Stimulated activated CD4-positive, alpha-beta T cell treated with anti-CD3 and anti-CD28 coated beads, Interleukin-4, amount 100 ng/mL, for 24 hours (primary cell): Measurements from ENCODE around the gene SNORC.
A peak's percentile ranks its signal among the peaks of the same experiment; 100 is the strongest.
"Not testable (repeated sequence)": the region's sequence is repeated elsewhere in the genome, so short reads cannot be mapped to it uniquely, and the experiment has no call there.

ENCODE experiments used
- DNase-seq: peaks from one replicate; pipeline ENCODE4 v3.0.0-alpha.2; 2020

SNORC gene

DNA sequence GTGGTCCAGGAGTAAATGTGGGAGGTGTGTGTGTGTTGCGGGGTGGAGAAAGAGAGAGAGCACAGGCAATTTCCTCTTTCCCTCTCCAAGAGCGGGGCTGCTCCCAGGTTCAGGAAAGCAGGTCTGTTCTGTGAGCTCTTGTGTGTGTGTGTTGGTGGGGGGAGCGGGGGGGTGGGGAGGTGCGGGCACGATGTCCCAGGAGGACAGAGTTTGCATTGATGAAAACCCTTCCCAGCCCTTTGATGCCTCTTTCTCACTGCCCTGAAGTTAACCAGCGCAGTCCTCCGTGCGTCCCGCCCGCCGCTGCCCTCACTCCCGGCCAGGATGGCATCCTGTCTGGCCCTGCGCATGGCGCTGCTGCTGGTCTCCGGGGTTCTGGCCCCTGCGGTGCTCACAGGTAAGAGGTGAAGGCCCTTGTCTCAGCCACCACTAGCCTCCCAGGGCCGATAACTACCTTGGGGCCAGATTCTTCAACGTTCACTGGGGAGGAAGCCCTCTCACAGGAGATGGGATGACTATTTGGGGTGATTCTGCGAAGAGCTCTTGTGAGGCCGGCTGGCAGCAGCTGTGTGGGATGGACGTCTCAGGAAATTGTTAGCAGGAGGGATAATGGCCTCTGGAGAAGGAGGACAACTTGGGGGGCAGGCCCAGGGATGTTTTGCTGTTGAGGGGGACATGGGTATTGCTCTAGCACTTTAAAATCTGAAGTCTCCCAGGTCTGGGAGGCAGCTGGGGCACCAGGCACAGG, at the start of gene SNORC:
TSS of gene SNORC (plus strand) at position 247 of the 748 bp plus-strand sequence. CDS start at position 325, 78 bp downstream.
- no peak for DNase-seq

DNA sequence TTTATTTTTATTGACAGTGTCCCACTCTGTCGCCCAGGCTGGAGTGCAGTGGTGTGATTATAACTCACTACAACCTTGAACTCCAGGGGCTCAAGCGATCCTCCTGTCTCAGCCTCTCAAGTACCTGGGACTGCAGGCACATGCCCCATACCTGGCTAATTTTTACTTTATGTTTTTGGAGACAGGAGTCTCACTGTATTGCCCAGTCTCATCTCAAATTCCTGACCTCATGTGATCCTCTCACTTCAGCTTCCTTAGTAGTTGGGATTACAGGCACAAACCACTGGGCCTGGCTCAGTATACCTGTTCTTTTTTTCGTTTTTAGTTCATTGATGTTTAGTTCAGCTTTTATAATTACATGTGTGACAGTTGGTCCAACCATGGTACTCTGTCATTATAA, 40.1 kb upstream of the SNORC start:
- DNase-seq, result no peak

DNA sequence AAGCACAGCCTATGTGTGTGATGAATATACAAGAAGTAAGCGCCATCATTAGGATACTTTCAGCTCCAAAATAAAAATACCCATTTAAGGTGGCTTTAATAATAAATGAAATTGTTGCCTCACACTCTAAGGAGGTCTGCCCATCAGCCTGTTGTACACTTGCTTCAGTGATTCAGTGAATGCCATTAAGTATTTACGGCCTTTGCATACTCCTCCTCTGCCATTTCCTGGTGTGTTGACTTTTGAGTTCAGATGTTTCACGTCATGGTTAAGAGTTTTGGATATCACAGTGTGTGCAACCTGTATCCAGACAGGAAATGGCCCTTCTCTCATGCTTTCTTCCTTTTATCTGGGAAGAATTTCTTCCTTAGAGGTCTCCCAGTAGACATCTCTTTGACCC, 38.6 kb upstream of the SNORC start:
- DNase-seq, result no peak

DNA sequence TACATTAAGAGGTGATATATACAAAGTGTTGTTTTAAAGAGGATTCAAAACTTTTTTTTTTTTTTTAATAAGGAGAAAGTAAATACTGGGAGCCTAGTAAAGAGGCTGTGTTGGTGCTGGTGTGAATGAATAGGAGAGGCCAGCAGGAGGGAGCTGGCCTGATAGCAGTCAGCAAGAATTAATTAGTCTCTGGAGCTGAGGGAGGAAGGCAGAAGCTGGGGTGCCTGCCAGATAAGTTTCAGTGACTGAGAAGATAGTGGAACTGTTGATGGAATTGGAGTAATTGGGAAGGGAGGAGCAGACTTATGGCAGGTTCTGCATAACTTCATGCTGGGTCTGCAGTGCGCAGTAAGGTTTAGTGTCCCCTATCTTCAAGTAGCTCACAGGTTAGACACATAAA, 36.2 kb upstream of the SNORC start:
- no peak for DNase-seq

DNA sequence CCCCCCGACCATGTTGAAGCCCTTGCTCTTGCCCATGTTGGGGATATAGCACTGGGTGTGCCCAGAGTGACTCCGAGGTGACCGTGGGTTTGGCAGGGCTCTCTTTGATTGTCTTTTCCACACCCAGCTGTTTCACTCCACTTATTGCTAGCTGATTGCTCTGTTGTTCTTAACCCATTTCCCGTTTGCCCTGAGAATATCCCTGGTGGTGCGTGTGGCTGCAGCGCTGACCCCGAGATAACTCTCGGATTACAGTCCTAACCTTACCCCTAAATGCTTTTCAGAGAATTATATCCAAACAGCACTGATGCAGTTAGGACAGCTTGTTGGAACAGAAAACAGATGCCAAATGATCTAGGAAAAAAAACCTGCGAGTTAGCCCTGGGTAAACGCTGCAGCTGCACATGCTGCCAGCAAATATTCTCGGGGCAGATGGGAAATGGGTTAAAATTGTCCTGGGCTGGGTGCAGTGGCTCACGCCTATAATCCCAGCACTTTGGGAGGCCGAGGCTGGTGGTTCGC, 34.3 kb upstream of the SNORC start:
- no peak for DNase-seq

DNA sequence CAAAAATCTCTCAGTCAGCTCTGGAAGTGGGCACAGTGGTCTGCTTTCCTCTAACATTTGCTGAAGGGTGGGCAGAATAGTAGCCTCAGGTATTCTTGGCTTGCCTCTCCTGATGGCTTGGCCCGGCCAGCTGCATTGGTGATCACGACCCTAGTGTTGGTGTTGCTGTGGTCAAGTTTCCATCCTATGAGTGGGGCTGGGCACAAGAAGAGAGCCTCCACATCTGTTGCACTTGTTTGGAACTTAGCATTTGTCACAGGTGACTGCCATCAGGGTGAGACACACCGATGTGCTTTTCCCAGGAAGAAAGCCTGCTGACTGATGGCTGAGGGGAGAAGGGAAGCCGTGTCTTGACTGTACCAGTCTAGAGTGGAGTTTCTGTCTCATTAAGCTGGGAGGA, 33.1 kb upstream of the SNORC start:
- no peak for DNase-seq

DNA sequence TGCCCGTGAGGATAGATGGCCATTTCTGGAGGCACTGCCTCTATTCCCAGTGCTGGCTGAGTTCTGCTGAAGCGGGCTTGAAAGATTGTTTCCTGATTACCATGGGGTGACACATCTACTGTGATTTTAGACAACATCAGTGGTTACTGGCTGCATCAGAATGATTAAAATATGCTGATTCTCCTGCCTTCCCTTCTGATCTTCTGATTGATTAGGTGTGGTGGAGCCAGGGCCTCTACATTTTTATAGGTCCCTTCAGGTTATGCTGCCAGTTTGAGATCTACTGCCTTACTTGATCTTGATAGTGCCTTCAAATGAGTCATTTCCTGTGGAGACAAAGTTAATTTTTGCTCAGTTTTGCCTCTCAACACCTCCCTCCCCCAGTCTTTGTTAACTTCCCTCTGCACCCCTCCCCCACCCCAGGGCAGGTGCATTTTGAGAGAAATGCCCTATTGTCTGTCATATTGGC, 31.6 kb upstream of the SNORC start:
- DNase-seq, result peak; percentile 55

DNA sequence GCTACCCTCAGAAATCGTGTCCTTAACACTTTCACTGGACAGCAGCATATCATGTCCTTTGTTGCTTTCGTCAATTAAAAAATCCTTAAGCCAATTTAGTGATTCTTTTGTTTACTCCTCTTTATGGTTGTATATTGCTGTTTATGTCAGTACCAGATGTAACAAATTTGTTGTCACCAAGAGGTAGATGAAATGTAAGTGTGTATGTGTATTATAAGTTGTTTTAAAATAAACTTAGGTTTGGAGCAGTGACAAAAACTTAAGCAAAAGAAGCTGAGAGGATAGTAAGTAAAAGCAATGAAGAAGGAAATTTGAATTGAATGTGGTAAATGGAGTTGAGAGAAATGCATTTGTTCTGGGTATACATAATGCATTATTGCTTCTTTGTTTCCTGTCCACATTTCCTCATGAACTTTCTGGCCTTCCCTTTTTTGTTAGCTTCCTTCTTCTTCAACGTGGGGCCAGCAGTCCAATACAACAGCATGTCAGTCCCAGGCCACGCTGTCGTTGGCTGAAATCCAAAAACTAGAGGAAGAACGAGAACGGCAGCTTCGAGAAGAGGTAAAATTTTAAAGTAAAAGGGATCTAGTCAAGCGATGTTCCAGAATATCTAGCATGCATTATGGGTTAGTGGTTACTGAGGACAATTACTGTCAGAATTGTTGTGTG, 30.5 kb upstream of the SNORC start:
- DNase-seq, result no peak

DNA sequence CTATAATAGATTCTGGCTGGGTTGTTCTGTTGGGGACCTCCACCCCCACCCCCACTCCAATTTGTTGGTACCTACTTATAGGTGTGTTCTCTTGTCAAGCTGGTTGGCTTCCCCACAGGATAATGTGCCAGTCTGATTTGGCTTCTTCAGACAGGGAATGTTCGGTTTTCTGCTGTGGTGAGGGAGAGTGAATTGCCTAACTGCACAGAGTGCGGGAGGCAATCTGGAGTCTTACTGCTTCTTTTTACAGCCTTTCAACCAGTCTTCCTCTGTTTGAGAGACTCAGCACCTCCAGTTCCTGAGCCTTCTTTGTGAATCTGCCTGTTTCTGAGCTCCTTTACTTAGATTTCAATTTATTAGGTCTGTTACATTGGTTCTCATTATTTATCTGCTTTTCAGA, 27.4 kb upstream of the SNORC start:
- no peak for DNase-seq

DNA sequence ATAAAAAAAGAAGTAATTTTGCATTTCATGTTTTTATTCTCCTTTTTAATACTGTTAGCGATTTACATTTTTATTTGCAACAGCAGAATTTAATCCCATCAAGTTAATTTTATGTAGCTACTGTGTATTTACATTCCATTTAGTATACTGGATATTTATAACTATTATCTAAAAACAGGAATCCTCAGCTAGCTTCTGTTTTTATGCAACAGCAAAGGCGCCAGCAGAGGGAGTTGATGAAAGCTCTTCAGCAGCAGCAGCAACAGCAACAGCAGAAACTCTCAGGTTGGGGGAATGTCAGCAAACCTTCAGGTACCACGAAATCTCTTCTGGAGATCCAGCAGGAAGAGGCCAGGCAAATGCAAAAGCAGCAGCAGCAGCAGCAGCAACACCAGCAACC, 26.2 kb upstream of the SNORC start:
- no peak for DNase-seq

DNA sequence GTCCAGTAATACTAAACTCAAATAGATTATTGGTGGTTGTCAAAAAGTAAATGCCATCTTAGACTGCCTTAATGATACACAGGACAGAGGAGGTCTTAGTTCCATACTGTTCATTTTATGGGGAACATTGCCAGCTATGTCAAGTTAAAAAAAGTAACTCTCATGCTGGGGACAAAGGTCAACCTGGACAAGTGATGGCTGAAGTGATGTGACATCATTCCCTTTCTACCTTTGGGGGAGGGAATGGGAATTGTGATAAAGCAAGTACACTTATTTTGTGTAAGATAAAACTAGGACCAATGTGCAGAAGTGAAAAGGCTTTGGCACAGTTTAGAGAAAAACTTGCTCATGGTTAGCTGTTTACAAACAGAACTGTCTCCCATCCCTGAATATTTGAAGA, 24.0 kb upstream of the SNORC start:
- DNase-seq, result no peak

DNA sequence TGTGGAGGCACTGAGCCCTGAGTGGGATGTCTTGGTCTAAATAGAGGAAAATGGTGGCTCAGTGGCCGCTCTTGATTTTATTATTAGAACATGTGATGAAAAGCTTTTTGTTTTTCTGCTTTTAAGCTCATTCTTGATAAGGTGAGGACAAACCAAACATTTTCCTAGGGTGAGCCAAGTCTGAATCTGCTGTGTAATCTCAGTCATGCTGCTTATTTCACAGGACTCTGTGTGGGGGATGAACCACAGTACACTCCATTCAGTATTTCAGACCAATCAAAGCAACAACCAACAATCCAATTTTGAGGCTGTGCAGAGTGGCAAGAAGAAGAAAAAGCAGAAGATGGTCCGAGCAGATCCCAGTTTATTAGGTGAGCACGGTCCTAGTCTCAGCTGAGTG, 20.0 kb upstream of the SNORC start:
- no peak for DNase-seq

DNA sequence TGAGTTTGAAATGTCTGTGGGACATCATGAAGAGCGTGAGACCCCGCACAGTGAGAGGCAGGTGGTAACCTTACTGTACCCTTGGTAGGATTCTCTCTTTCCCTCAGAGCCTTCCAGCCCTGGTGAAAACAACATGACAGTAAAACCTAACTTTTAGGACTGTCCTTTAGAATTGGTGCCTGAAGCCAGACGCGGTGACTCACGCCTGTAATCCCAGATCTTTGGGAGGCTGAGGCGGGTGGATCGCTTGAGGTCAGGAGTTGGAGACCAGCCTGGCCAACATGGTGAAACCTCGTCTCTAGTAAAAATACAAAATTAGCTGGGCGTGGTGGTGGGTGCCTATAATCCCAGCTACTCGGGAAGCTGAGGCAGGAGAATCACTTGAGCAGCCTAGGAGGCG, 18.0 kb upstream of the SNORC start:
- DNase-seq, result not testable (repeated sequence)

DNA sequence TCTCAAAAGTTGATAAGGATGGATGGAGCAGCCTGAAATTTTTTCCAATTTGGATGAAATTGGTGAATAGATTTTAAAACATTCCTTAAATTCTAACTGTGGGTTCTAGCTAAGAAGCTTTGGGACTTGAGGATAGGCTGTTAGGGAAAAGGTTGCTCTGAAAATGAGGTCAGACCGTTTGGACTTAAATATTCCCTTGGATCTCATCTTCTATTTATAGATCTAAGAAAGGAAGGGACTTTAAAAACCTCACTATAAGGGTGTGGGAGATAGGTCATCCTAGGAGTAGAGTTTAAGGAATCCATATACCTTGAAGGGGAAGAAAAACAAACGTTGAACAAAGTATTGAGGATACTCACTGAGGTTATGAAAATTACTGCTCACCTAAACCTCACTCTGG, 17.4 kb upstream of the SNORC start:
- DNase-seq, result no peak

DNA sequence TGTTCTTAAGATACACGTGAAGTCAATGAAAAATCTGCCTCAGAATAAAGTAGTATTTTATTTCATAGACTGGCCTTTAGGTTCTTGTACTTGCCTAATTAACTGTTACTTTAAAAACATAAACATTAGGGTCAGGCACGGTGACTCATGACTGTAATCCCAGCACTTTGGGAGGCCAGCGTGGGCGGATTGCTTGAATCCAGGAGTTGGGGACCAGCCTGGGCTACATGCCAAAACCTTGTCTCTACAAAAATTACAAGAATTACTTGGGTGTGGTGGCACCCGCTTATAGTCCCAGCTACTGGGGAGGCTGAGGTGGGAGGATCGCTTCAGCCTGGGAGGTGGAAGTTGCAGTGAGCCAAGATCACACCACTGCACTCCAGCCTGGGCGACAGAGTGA, 16.0 kb upstream of the SNORC start:
- no peak for DNase-seq

DNA sequence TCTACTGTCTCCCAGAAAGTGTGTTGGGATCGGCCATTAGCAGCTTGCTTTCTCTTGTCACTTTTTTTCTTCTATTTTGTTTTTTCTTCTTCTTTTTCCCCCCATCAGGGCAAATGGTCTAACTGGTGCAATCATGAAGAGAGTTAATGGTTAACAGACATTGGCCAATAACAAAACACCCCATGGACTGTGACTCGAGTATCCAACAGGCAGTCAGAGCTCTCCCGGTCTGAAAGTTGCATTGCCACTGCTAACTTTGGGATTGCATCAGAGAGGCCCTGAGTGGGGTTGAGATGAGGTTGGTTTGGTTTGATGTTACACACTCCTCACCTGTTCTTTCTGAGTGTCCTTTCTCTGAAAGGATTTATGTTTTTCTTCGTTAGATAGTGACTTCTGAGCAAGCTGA, 12.9 kb upstream of the SNORC start:
- no peak for DNase-seq

DNA sequence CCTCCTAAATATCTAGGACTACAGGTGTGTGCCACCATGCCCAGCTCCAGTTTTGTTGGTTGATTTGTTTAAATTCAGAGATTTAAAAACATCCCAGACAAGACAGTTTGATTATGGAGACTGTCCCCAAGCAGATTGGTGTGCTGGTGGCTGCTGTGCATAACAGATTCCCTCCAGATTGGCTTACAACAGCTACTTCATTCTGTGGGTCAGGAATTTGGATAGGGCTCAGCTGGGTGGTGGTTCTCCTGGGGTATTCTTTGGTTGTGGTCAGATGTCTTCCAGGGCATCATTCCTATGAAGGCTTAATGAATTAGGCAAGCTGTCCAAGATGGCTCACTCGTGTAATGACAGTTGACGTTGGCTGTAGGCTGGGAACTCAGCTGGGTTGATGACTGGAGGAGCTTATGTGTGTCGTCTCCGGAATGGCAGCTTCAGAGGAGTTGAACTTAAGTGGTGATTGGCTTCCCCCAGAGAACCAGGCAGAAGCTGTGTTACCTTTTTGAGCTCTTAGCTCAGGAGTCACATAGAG, 10.6 kb upstream of the SNORC start:
- no peak for DNase-seq

DNA sequence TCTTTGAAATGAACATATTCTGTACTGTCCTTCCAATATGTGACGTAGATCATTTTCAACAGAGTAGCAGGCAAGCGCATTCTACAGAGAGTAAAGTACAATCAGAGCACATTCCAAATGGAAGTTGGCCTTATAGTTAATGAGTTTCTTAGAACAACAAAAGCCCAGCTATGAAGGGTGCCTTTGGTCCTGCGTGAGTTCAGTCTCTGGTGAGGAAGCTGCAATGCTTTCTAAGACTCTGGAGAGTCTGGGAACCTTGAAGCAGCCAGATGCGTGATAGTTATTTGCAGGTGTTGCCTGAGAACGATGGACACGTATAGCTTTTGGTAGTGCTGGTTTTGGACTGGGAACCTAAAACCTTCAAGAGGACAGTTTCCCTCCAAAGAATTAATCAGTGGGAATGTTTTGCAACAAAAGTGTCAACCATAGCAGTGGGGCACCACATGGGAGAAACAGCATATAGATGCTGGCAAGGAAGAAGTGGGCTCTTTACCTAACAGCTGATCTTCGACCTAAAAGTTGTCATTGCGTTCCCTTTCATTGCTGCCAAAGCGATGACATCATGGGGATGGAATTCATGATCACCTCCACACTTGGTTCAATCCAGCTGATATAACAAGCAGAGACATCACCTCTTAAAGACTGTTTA, 9.3 kb upstream of the SNORC start:
- no peak for DNase-seq

DNA sequence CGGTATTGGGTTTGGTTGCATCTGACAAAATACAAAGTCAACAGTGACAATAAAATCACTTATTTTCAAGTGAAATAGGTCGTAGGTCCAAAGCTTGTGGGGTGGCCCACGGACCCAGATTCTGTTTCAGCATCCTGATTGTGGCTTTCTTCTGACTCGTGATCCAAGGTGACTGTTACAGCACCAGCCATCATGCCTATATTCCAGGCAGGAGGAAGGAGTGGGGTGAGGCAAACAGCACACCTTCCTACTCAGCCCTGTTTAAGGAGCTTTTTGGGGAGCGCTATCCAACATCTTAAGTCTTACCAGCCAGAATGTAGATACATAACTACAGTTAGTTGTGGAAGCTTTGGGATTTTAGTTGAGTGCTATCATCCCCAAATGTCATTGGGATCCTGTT, 8.7 kb upstream of the SNORC start:
- DNase-seq, result no peak

DNA sequence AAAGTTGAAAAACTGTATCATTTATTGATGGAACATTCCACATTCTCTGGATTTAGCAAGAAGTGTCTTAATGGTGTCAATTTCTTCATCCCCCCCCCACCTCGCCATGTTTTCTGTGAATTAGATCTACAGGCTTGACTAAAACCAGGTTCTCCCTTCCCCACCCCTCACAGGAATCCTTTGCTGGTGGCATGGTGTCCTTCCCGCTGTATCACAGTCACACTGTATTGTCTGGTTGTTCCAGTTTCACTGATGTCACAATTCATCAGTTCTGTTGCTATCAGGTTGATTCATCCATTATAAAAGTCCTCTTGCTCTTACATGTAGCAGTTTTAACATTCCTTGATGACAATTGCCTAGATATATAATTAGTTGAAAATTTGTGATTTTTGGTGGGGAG, 6.1 kb upstream of the SNORC start:
- no peak for DNase-seq

DNA sequence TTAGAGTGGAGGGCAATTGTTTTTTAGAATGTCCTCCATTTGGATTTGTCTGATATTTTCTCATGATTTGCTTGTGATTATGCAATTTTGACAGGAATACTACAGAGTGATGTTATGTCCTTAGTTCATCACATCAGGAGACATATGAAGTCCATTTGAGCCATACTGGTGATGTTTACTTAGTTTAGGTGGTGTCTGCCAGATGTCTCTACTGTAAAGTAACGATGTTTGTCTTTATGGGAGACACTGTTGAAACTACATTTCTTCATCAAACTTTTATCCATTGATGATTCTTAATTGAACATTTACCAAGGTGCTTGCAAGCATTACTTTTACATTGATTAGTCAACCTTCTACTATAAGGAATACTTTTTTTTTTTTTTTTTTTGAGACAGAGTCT, 4.9 kb upstream of the SNORC start:
- DNase-seq, result no peak

DNA sequence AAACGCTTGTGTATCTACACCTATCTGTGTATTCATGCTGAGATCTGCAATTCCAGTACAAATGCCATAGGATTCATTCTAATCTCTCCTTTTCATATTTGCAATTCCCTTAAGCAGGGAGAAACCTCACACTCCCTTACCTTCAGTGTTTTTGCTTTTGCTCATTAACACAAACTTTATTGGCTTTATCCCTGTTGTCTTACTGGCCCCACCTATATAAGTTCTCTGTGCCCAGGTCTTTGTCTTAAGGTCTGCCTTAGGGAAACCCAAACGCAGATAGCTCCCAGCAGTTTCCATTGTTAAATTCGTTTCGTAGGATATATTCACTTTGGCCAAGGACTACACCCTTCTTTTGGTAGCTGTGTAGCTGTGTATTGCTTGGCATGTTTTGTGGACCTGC, 4.0 kb upstream of the SNORC start:
- no peak for DNase-seq

DNA sequence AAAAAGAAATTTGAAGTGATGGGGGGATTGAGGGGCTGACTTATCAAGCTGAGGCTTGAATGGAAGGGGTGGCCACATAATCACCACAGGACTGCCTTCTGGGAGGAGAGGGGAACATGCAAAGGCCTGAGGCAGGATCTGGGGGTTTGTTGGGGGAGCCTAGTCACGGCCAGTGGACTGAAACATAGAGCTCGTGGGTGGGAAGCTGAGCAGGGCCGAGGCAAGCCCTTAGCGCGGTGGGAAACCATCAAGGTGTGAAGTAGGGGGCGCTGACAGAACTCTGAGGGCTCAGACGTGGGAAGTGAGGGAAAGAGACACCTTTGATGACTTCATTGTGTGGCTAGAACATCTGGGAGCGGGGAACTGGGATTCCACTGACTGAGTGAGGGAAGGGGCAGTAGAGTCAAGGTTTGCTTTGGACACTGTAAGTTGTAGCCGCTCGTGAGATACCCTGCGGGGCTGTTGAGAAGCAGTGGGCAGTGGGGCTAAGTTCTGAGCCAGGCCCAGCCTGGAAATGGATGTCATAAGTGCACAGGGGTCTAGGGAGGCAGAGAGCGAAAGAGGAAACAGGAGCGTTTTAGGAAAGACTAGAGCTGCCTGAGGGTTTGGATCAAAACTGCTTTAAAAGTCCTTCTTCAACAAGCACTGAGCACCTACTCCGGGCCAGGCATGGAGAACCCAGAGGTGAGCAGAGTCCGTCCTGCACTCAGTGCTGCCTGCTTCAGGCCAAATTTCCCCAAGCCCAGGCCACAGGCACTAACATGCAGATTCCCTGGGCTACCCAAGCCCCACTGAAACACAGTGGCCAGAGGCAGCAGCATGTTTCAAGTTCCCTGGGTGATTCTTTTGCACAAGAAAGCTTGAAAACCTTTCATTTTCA, 686 bp upstream of the SNORC start:
- DNase-seq, result no peak
